Measurements from ENCODE around the gene ZFP37. TPM values are rescaled to one million over a fixed set of nuclear protein-coding genes. Genes with fewer than 3 reads are reported as not detected.
A peak's percentile ranks its signal among the peaks of the same experiment; 100 is the strongest.

The ZFP37 gene
- total RNA-seq, 1 donor: 3.6 TPM

GRCh38 chr9:113057193-113057592 lies 669 bp upstream of the ZFP37 start:
- H3K4me3 ChIP-seq (ENCODE audit: low read depth, low read length): peak overlapping the region; percentile 91
- TF ChIP-seq CTCF (IDR thresholded peaks at IDR 0.05; ENCODE audit: insufficient read depth, low read length): no peak

GRCh38 chr9:113042884-113043657 lies 13.5 kb downstream of the ZFP37 start:
- no peak for TF ChIP-seq CTCF (IDR thresholded peaks at IDR 0.05; ENCODE audit: insufficient read depth, low read length)
- DNase-seq (ENCODE audit: low read depth): peak; percentile 6
- H3K4me3 ChIP-seq (ENCODE audit: low read depth, low read length): no peak overlapping the region

More at GRCh38 chr9:113057193-113057592, 669 bp upstream of the ZFP37 start:
- no peak for DNase-seq (ENCODE audit: low read depth)

- TF ChIP-seq CTCF (IDR thresholded peaks at IDR 0.05; ENCODE audit: insufficient read depth, low read length): no peak
- DNase-seq (ENCODE audit: low read depth): no peak
- H3K4me3 ChIP-seq (ENCODE audit: low read depth, low read length): no peak overlapping the region
These were observed 30.3 kb downstream of the ZFP37 start for GRCh38 chr9:113026200-113026599.

- no peak for TF ChIP-seq CTCF (IDR thresholded peaks at IDR 0.05; ENCODE audit: insufficient read depth, low read length)
- DNase-seq (ENCODE audit: low read depth): no peak
- H3K4me3 ChIP-seq (ENCODE audit: low read depth, low read length): no peak overlapping the region
These were observed 38.3 kb downstream of the ZFP37 start for GRCh38 chr9:113018247-113018646.

GRCh38 chr9:113012492-113012891 lies 44.0 kb downstream of the ZFP37 start:
- H3K4me3 ChIP-seq (ENCODE audit: low read depth, low read length): no peak overlapping the region
- DNase-seq (ENCODE audit: low read depth): no peak
- no peak for TF ChIP-seq CTCF (IDR thresholded peaks at IDR 0.05; ENCODE audit: insufficient read depth, low read length)

- no peak for TF ChIP-seq CTCF (IDR thresholded peaks at IDR 0.05; ENCODE audit: insufficient read depth, low read length)
- DNase-seq (ENCODE audit: low read depth): peak; percentile 49
- peak within 1 kb of the TSS; percentile 45 for H3K4me3 ChIP-seq (ENCODE audit: low read depth, low read length)
These were observed 44.6 kb downstream of the ZFP37 start, which contains the start of gene ZNF883 for GRCh38 chr9:113011911-113012381. ZNF883 (minus strand) TSS chr9:113012192.

All from fibroblast of the aortic adventitia (primary cell).